ENCODE measurements around the gene TICAM2.

The TICAM2 gene

DNA sequence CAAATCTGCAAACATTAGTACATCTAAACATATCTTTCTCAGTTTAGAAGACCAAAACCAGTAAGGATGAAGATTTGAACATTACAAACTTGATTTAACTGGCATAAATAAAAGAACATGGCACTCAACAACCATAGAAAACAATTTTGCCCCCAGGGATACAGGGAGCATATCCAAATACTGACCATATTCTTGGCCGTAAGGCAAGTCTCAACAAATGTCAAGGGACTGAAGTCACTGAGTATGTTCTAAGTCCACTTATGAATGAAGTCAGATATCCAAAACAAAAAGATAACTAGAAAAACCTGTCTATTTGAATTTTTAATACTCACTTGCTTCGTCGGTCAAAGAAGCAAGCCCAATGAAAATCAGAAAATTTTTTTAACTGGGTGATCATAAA lies 71.9 kb downstream of the TICAM2 start:
- DNase-seq, result no peak
